NCI-H1694 treated with DMSO at 0.1 percent for 48 hours (cell line): ENCODE measurements around the gene XAF1.
"Not testable (repeated sequence)": the region's sequence is repeated elsewhere in the genome, so short reads cannot be mapped to it uniquely, and the experiment has no call there.

Source experiments
- DNase-seq: peaks from one replicate; lab custom pipeline; 2025; lab: John Stamatoyannopoulos, UW

XAF1 gene

DNA sequence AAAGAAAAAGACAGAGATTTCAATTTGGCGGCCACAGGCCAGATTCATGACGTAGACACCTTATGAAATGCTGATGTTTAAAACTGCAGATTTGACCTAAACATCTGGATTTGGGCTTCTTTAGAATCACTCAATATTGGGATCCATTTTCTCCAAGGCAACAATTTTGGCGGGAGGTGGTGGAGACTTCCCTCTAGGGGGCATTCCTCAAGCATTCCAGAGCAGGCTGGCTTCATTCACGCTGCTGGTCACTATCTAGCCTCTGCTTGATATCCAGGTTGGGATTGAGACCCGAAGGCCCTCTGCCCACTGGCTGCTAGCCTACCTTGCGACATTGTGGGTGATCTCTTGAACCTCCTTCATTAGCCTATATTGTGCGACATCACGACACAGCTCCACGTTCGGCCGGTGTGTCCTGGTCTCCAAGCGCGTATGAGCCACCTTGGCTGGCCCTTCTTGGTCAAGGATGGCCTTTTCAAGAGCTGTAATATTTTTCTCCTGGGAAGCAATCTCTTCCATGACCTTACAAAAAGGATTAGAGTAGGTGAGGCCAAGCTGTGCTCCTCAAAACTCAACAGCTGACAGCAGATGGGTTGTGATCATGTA is 44.7 kb downstream of the XAF1 start:
- no peak for DNase-seq

DNA sequence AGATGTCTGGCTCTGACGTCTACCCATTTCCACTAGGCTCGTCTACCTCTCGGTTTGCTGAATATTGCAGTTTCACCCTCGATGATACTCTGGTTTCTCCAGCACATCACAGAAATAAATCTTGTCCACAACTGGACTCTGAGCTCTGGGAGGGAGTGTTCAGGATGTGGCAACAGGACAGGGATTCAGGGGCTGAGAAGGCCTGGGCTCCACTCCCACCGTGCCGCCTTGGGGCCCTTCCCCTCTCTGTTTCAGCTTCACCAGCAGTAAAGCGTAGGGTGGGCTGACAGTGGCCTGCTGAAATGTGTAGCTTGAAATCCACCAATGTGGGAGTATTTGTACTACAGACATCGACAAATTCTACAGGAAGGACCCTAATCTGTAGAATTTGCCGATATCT is 55.7 kb downstream of the XAF1 start:
- no peak for DNase-seq

DNA sequence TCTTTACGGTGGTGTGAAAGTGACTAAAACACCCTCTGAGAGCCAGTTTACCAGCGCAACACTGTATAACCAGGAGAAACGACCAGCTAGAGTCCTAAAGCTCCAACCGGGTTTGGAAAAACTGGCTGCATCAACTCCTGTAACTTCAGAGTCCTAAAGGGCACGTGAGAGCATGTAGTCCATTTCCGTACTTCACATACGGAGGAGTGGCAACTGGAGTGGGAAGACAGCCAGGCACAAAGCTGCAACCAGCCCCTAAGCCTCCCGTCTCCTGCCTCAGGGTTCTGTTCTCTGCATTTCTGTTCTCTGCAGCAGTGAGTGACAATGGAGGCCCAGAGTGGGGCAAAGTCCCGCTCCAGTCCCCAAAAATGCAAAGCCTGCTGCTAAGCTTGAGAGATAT is 56.4 kb downstream of the XAF1 start:
- no peak for DNase-seq

DNA sequence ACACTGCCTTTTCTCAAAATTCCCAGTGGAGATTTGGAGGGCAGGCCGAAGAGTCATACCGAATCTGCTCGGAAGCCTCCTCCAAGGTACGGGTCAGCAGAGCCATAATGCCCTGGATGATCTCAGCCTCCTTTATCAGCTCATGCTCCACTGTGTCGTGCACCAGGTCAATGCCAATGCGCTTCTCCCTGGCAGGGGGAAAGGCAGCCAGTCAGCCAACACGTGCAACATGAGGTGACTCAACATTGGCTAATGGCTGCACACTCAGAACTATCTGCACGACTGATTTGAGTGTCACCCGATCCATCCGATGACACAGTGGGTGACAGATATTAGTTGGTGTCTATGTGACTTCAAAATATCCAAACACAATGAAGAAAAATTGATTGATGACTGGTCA is 59.9 kb downstream of the XAF1 start:
- DNase-seq: no peak

DNA sequence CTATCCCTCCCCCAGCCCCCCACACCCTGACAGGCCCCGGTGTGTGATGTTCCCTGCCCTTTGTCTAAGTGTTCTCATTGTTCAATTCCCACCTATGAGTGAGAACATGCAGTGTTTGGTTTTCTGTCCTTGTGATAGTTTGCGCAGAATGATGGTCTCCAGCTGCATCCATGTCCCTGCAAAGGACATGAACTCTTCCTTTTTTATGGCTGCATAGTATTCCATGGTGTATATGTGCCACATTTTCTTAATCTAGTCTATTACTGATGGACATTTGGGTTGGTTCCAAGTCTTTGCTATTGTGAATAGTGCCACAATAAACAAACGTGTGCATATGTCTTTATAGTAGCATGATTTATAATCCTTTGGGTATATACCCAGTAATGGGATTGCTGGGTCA is 60.5 kb downstream of the XAF1 start:
- not testable (repeated sequence) for DNase-seq

DNA sequence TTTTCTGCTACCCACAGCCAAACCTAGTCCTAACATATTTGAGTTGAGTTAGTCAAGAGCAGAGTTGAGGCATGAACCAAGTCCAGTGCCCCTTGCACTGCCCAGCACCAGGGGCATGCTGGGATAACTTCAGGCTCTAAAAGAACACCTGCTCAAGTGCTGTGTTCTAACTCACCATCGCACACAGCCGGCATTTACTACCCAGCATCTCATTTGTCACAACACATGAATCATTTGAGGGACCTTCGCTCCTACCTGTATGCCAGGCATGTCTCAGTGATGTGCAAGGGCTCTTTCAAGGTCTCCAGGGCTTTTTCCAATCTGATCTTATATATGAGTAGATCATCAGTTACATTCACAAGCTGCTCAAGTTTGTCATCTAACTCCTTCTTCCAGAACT is 63.1 kb downstream of the XAF1 start:
- no peak for DNase-seq

DNA sequence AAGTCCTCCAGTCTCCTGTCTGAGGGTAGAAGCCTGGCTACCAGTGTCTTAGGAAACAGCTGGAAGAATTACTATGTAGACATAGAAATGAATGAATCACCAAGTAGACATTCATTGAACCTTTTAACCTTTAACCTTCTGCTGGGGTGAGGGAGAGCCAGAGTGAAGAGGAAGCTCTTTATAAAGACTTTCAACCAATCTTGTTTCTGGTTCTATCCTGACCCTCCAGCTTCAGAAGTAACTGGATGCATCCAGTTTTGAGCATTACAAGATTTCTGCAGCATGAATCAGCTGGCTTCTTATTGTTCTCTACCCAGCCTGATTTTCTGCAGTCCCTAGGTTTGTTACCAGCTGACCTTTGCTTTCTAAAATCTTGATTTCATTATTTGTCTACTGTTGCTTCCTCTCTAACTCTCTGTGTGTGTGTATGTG is 67.2 kb downstream of the XAF1 start:
- DNase-seq: no peak
